Hepatocyte (in vitro differentiated cells): Measurements from ENCODE around the gene DNAAF3.

Source experiments
- EZH2 ChIP-seq: fragments of 200-600 bp; sonication (generic); IDR thresholded peaks from 2 replicates; pipeline ENCODE4 v1.6.1; 2016; ENCODE audit warnings: antibody characterized with exemption, mild to moderate bottlenecking, borderline replicate concordance
- EZH2phosphoT487 ChIP-seq: fragments of 200-600 bp; sonication (generic); IDR thresholded peaks from one replicate; pipeline ENCODE4 v1.6.1; 2018; ENCODE audit warnings: antibody characterized with exemption, mild to moderate bottlenecking, low read depth, moderate library complexity; ENCODE audit not compliant: unreplicated experiment, severe bottlenecking
- TF ChIP-seq, protein P1 (sequence below): fragments of 200-600 bp; sonication (generic); IDR thresholded peaks from 2 replicates; pipeline ENCODE4 v1.5.1; 2016; ENCODE audit warnings: antibody characterized with exemption, mild to moderate bottlenecking; ENCODE audit not compliant: poor library complexity

GRCh38 chr19:55134736-55135135, 31.7 kb downstream of the DNAAF3 start:
- TF ChIP-seq, protein P1, sequence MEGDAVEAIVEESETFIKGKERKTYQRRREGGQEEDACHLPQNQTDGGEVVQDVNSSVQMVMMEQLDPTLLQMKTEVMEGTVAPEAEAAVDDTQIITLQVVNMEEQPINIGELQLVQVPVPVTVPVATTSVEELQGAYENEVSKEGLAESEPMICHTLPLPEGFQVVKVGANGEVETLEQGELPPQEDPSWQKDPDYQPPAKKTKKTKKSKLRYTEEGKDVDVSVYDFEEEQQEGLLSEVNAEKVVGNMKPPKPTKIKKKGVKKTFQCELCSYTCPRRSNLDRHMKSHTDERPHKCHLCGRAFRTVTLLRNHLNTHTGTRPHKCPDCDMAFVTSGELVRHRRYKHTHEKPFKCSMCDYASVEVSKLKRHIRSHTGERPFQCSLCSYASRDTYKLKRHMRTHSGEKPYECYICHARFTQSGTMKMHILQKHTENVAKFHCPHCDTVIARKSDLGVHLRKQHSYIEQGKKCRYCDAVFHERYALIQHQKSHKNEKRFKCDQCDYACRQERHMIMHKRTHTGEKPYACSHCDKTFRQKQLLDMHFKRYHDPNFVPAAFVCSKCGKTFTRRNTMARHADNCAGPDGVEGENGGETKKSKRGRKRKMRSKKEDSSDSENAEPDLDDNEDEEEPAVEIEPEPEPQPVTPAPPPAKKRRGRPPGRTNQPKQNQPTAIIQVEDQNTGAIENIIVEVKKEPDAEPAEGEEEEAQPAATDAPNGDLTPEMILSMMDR: no peak
- TF ChIP-seq EZH2 (no peak), EZH2phosphoT487 (no peak)
